Frontal cortex (tissue), 4 donors: ENCODE results near the gene FAR1. TPM values are rescaled to one million over a fixed set of nuclear protein-coding genes. Genes with fewer than 3 reads are reported as not detected.
"Not testable (repeated sequence)": the region's sequence is repeated elsewhere in the genome, so short reads cannot be mapped to it uniquely, and the experiment has no call there.

Experiments used
- DNase-seq, 2 donors: peaks; one replicate each; pipeline ENCODE4 v3.0.0; 2012; ENCODE audit warnings: low spot score in 2 of 2
- FAIRE-seq: peaks from 2 replicates; lab custom pipeline; 2012; peaks lifted over from hg19 to GRCh38; lab: Jason Lieb, UNC
- total RNA-seq: library from RNA; depleted of rRNA; stranded (reverse); fragments of >200 nt; gene quantifications from one replicate; pipeline ENCODE4 v1.2.3, GENCODE V29; 2014
- donor health status: control.
- donor health status: control.
- donor health status: control.

Gene FAR1, protein sequence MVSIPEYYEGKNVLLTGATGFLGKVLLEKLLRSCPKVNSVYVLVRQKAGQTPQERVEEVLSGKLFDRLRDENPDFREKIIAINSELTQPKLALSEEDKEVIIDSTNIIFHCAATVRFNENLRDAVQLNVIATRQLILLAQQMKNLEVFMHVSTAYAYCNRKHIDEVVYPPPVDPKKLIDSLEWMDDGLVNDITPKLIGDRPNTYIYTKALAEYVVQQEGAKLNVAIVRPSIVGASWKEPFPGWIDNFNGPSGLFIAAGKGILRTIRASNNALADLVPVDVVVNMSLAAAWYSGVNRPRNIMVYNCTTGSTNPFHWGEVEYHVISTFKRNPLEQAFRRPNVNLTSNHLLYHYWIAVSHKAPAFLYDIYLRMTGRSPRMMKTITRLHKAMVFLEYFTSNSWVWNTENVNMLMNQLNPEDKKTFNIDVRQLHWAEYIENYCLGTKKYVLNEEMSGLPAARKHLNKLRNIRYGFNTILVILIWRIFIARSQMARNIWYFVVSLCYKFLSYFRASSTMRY
- total RNA-seq = 73.0 TPM

DNA sequence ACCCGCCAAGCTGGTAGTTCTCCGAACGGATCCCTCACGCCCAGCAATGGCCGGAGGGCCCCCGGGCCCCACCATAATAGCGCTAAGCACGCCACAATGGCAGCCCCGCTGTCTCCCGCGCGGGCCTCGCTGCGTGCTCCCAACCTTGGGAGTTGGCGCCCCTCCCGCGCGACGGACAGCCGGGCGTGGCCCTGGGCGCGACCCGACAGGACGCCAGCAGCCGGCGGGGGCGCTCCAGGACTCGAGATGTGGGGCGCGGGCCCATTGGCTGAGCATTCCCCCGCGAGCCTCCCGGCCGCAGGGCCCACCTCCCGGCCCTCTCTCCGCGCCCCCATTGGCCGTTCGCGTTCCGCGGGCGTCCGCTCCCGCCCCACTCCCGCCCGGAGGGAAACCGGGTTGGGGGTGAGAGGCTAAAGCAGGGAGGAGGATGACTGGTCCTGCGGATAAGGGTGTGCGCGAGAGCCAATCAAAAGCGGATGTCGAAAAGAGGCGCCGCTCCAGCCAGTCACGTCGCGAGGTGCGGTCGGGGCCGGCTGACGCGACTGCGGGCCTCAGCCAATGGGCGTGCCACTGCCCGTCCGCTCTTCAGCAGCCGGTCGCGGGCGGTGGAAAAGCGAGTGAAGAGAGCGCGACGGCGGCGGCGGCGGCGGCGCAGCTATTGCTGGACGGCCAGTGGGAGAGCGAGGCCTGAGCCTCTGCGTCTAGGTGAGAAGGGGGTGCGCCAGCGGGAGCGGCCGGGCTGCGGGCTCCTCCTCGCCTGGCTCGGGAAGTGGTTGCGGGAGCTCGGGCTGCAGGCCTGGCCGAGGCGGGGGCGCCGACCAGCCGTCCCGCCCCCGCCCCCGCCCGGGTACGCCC is at the start of gene FAR1:
Gene FAR1 (plus strand): TSS at position 567 of the 855 bp plus-strand sequence. CDS start 26,098 bp downstream, outside the sequence.
- FAIRE-seq = peak; percentile 64

DNA sequence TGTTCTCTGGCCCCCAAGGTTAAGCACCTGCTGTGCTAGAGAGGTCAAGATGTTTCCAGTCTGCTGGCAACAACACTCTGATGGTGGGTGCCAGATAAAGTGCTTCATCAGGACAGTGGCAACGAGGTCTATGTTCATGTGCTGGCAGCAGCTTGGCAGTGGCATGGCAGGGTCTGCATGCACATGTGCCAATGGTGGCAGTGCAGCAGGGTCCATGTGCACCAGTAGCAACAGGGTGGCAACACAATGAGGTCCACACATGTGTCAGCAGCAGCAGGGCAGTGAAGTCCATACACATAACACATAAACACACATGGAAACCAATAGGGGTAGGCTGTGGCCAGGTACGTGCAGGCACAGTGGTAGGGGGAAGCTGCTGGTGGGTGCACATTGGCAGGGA is 48.4 kb upstream of the FAR1 start:
- DNase-seq (no peak), FAIRE-seq (no peak)

More for the DNA sequence above, at the start of gene FAR1:
- peak; percentile 97 for DNase-seq

DNA sequence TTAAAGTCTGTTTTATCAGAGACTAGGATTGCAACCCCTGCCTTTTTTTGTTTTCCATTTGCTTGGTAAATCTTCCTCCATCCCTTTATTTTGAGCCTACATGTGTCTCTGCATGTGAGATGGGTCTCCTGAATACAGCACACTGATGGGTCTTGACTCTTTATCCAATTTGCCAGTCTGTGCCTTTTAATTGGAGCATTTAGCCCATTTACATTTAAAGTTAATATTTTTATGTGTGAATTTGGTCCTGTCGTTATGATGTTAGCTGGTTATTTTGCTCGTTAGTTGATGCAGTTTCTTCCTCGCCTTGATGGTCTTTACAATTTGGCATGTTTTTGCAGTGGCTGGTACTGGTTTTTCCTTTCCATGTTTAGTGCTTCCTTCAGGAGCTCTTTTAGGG is 41.6 kb upstream of the FAR1 start:
- not testable (repeated sequence) for DNase-seq, FAIRE-seq

DNA sequence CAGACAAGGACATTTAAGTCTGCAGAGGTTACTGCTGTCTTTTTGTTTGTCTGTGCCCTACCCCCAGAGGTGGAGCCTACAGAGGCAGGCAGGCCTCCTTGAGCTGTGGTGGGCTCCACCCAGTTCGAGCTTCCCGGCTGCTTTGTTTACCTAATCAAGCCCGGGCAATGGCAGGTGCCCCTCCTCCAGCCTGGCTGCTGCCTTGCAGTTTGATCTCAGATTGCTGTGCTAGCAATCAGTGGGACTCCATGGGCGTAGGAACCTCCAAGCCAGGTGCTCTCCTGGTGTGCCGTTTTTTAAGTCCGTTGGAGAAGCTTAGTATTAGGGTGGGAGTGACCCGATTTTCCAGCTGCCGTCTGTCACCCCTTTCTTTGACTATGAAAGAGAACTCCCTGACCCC is 39.8 kb upstream of the FAR1 start:
- not testable (repeated sequence) for DNase-seq, FAIRE-seq

DNA sequence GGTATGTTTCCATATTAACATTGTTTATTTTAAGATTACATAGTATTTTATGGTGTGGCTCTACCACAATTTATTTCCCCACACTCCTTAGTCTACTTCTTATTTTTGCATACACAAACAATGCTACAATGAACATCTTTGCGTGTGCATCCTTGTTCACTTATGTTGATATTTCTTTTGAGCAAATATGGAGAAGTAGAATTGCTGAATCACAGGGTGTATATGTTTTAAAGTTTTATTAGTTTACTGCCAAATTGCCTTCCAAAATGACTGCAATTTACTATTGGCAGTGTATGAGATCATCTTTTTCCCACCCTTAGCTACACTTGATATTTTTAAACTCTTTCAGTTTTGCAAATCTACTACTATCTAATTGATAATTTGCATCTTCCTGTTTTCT is 38.7 kb upstream of the FAR1 start:
- no peak for DNase-seq
- no peak for FAIRE-seq

DNA sequence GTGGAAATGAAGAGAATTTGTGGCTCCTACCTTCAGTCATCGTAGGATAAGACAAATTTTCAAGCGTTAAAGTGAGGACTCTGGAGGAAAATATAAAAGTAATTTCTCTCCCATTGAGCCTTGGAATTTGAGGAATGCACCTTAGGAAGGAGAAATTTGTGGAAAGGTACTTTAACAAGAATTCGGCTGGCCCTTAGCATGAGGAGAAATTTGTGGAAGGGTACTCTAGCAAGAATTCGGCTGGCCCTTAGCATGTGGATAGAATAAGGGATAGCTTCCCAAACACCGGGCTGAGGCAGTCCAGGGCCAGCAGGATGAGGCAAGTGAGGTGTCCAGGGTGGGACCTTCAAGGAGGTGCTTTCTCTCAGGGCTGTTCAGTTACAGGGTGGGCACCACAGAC is 33.2 kb upstream of the FAR1 start:
- DNase-seq (no peak), FAIRE-seq (no peak)

DNA sequence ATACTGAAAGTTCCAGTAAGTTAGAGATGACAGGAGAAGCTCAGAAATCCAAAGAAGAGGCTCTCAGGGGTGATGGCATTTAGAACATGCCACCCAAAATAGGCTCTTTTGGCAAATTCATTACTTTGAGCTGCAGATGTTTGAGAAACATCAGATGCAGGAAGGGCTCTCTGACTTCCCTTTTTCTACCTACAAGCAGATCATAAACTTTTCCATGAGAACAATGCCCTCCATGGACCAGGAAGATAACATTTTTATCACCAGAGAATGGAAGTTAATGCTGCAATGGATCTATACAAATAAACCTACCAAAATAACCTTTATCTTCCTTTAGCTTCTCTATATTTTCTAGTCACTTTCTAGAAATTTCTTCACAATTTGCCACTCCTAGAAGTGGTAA is 32.7 kb upstream of the FAR1 start:
- no peak for DNase-seq
- no peak for FAIRE-seq

DNA sequence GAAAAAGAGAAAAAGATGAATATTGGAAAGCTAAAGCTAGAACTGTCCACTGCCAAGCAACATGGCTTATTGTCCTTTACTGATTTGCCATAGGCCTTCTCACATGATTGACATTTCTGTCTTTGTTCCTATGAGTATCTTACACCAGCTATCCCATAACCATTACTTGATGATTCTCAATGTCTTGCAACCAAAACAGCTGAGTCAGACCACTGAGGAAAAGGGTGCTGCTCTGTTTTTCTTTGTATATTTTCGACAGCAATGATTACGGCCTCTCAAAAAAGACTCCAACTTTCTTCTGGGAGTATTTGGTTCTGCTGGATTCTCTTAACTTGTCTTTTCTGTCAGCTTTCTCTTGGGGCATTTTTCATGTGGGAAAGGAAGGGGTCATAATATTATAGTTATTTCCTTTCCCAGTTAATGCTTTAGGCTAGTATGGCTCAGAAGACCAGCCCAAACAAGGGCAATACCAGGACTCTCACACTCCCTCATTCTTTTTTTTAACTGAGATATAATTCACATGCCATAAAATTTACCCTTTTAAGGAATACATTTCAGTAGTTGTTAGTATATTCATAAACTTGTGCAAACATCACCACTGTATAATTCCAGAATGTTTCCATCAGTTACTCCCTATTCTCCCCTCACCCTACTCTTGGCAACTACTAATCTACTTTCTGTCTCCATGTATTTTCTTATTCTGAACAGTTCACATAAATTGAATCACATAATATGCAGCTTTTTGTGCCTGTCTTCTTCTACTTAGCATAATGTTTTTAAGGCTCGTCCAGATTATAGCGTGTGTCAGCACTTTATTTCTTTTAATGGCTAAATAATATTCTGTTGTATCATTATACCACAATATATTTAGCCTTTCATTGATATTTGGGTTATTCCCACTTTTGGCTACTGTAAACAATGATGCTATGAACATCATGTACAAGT is 31.1 kb upstream of the FAR1 start:
- DNase-seq (no peak), FAIRE-seq (no peak)

DNA sequence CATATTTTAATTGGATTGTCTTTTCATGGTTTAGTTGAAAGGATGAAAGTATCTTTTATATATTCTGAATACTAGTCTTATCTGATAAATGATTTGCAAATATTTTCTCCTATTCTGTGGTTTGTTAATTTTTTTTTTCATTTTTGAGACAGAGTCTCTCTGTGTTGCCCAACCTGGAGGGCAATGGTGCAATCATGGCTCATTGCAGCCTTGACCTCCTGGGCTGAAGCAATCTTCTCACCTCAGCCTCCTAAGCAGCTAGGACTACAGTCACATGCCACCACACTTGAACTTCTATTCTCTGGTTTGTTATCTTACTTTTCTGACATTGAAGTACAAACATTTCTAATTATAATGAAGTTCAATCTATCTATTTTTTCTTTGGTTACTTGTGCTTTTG is 30.0 kb upstream of the FAR1 start:
- no peak for DNase-seq
- no peak for FAIRE-seq

DNA sequence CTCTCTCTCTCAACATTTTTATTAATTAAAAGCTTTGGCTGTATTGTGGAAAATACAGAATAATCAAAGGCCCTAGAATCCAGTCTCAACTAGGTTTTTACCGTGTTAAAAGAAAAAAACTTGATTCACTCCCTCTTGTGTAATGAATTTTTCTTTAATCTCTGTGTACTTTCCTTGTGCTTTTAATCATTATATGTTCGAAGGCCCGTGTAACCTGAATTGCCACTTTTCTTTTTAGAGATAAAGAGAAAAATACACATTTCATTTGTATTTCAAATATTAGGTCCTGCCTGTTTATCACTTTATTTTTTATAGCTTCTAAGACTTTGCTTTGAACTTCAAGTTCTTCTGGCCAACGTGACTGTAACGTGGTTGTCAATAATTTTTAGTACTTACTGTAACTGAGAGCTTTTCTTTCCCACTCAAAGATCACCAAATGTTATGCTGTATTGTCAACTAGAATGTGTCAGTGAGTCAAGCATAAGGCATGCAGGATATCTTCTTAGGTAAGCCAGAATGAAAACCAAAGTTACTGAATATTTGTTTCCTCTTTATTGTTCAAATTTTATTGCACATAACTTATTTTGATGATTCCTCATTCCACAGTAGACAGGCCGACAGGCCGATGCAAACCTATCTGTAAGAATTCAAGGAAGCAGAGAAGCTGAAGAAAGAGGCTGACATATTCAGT is 23.3 kb upstream of the FAR1 start:
- FAIRE-seq = no peak
- no peak for DNase-seq

DNA sequence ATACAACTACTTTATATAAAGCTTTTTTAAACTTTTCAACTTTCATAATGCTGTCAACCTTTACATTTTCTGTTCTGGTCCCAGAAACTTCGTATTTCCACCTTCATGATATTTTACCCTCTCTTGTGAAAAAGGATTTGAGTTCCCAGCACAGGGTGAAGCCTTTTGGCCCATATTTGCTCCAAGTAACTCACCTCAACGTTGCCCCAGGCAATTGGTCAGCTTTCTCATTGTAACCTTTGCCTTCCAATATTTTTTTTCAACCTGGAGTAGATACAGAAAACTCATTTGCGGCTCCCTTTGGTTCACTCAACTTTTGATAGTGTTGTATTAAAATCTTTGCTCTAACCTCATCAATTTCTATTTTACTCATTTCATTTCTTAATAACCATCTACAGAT is 21.1 kb upstream of the FAR1 start:
- DNase-seq = no peak
- FAIRE-seq = no peak

DNA sequence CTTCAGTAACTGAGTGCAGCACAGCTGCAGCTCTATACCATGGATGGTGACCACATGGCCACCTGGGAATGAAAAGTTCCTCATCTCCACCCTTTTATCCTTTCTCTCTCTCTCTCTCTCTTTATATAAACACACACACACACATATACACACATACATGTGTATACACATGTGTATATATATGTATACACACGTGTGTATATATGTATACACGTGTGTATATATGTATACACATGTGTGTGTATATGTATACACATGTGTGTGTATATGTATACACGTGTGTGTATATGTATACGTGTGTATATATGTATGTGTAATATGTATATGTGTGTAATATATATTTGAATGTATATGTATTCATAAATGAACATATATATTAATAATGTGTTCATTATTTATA is 18.8 kb upstream of the FAR1 start:
- FAIRE-seq = no peak
- no peak for DNase-seq

DNA sequence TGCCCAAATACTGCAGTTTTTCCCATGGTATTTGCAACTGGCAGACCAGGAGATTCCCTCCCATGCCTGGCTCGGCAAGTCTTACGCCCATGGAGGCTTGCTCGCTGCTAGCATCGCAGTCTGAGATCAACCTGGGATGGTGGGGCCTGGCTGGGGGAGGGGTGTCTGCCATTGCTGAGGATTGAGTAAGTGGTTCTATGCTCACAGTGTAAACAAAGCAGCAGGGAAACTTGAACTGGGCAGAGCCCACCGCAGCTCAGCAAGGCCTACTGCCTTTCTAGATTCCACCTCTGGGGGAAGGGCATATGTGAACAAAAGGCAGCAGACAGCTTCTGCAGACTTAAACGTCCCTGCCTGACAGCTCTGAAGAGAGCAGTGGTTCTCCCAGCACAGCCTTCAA is 17.0 kb upstream of the FAR1 start:
- not testable (repeated sequence) for FAIRE-seq, DNase-seq

DNA sequence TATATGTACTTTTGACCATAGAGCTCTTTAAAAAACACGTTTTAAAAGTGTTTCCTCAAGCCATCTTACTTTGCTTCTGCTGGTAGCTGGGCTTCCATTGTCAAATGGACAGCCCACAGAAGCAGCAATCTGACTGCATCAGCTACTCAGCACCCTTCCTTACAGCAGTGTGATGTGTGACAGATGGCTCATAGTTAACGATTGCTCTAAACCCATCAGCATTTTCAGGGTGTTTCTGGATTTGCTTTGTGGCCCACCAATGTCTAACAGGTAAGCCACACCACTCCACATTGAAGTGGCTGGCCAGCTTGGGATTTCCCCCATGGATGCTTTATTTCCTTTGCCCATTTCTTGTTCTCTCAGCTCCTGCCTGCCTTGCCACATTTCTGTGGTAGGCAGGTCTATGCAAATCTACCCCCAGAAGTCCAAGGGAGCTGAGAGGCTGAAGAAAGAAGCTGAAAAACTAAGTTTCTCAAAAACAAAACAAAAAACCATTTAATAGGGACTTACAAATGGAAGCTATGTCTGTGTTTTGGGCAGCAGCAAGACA is 7.3 kb upstream of the FAR1 start:
- no peak for FAIRE-seq

DNA sequence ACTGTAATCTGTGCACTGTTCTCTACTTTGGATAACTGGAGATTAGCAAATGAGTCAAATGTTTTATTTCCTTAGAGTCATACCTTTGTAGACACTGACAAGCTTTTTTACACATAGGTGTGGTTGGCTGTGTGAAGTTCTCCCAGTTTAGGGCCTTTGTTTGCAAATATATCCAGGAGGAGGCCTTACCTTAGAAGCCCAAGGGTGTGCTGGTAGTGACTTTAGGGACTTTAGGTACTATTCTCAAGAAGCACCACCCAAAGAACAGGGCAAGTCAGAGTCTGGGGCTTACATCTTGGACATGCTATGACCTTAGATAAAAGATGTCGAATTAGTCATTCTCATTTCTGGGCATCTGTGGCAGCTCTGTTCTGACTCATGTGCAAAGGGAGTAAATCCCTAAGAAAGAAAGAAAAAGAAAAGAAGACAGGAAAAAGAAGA is 4.8 kb upstream of the FAR1 start:
- FAIRE-seq (no peak), DNase-seq (no peak)

More for the DNA sequence above, 7.3 kb upstream of the FAR1 start:
- no peak for DNase-seq

DNA sequence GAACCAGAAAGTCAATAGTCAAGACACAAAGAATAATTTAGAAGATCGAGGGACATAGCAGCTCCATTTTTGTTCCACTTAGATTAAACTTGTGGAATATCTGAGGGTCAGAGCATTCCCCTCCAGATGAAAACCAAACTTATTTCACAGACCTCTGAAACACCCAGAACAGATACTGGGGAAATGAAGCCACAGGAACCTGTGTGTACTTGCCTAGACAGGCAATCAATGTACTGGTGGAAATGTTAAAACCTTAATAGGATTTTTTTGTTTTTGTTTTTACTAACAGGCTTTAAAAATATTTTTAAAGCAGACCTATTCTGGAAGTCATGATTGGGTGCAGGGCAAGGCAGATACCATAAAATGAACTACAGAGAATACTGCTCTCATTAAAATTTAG is 4.1 kb upstream of the FAR1 start:
- FAIRE-seq (no peak), DNase-seq (no peak)

DNA sequence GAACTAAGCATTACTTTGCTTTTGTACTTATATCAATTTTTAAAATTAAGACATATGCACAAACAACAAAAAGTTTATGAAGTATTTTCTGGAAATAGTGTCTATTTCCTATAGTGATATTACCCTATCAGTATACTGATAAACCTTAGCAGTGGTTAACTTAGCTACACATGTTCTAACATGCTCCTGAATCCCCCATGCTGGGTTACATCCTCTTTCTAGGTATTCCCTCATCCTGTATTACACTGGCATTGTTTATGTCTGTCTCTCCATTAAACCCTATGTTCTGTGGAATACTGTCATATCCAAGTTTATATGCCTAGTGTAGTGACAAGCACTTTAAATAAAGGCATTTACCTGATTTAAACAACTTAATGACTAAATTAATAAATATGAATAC is 1.8 kb upstream of the FAR1 start:
- FAIRE-seq (no peak), DNase-seq (no peak)

DNA sequence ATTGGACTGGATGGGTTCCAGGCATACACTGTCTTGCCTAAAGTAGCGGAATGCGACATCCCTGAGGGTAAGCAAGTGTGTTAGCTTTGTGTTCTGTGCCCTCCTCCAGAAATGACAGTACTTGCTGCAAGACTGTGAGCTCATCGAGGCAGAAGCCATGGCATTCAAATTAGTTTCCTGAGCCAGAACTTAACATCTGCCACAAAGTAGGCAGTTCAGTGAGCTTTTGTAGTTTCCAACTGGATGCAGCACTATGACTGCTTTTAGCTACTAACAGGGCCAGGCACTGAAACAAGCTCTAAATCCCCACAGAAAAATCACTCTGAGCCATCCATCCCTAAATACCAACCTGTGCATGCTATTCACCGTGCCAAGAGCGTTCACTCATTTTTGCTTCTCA is 1.2 kb upstream of the FAR1 start:
- no peak for DNase-seq
- no peak for FAIRE-seq

DNA sequence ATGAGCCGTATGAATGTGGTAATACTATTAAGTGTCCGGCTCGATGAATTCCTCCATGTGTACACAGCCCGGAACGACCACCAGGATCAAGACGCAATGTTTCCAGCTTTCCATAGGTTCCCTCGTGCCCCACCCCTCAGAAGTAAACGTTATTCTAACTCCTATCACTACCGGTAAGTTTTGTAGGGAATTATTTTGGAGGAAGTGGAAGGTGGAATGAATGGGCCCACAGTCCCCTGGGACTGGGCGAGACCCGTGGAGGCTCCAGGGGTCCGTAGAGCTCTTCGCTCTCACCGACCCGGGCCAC is 720 bp upstream of the FAR1 start:
- DNase-seq (no peak), FAIRE-seq (no peak)
